Heart left ventricle (tissue), 16 donors: ENCODE measurements around the gene PTGIS. TPM values are rescaled to one million over a fixed set of nuclear protein-coding genes. Genes with fewer than 3 reads are reported as not detected.

Source experiments
- ATAC-seq, 4 donors: fragments of 200-7000 bp; cut with Tn5 transposase; one replicate each; pipeline ENCODE4 v1.9.1; 2020 to 2022; ENCODE audit warnings: moderate library complexity in 4 of 4, mild to moderate bottlenecking in 3 of 4, moderate number of reproducible peaks in 1 of 4
- DNase-seq, 5 donors: peaks; one replicate each; pipeline ENCODE4 v3.0.0-alpha.2; 2020
- H3K27ac ChIP-seq, 12 donors: fragments of 200-600 bp; sonication (generic) in 4 of 12; one replicate each; pipeline versions ENCODE4 v1.5.0 to v1.8.0; 2016 to 2022; ENCODE audit warnings: mild to moderate bottlenecking in 2 of 12
- H3K27me3 ChIP-seq, 9 donors: fragments of 200-600 bp; sonication (generic) in 2 of 9; one replicate each; pipeline versions ENCODE4 v1.5.1 to v1.8.0; 2016 to 2022; ENCODE audit warnings: mild to moderate bottlenecking in 3 of 9
- H3K36me3 ChIP-seq, 9 donors: fragments of 200-600 bp; sonication (generic) in 2 of 9; one replicate each; pipeline versions ENCODE4 v1.5.0 to v1.8.0; 2018 to 2022; ENCODE audit warnings: mild to moderate bottlenecking in 2 of 9
- H3K4me1 ChIP-seq, 12 donors: fragments of 200-600 bp; sonication (generic) in 4 of 12; one replicate each; pipeline versions ENCODE4 v1.5.0 to v1.8.0; 2016 to 2022; ENCODE audit warnings: mild to moderate bottlenecking in 3 of 12
- H3K4me3 ChIP-seq, 12 donors: fragments of 200-600 bp; sonication (generic) in 4 of 12; one replicate each; pipeline versions ENCODE4 v1.5.0 to v1.8.0; 2017 to 2022; ENCODE audit warnings: mild to moderate bottlenecking in 9 of 12, moderate library complexity in 4 of 12
- H3K9me3 ChIP-seq, 12 donors: fragments of 200-600 bp; sonication (generic) in 4 of 12; one replicate each; pipeline versions ENCODE4 v1.5.0 to v1.8.0; 2016 to 2022; ENCODE audit warnings: mild to moderate bottlenecking in 1 of 12
- CTCF ChIP-seq, 12 donors: fragments of 200-600 bp; sonication (generic) in 4 of 12; IDR thresholded peaks; one replicate each; pipeline versions ENCODE4 v1.5.0 to v1.8.0; 2018 to 2022; ENCODE audit warnings: antibody characterized with exemption in 12 of 12, mild to moderate bottlenecking in 5 of 12
- POLR2A ChIP-seq, 2 donors: fragments of 450-650 bp; IDR thresholded peaks; one replicate each; pipeline ENCODE4 v1.6.1; 2017; ENCODE audit warnings: antibody characterized with exemption in 2 of 2, mild to moderate bottlenecking in 2 of 2, moderate library complexity in 2 of 2
- WGBS, 4 donors: extraction: QIAGEN DNeasy Blood & Tissue Kit in 2 of 4; methylation state at CpG; one replicate each; pipeline versions ENCODE4 v1.1.5 to v1.1.7; 2013 to 2018; 5-methylcytosine and 5-hydroxymethylcytosine counted together
- intact Hi-C, 10 donors: fragments of 100-400 bp; cut with DNase I; formaldehyde crosslinking; loops; one replicate each; pipeline versions ENCODE4 v1.11.1 to v1.14.2; 2022
- polyA plus RNA-seq, 2 donors: library from polyadenylated mRNA; stranded (reverse); fragments of 200-250 nt; gene quantifications; one replicate each; pipeline ENCODE4 v1.2.3, GENCODE V29; 2013
- total RNA-seq, 9 donors: library from RNA; depleted of rRNA in 2 of 9; stranded (reverse); fragments of >200 nt in 2 of 9; fragmentation: NEBNext Ultra II Directional in 3 of 9; extraction: Animal tissue kit (Norgen Biotek cat#: 25700) in 3 of 9; gene quantifications; one replicate each; pipeline versions ENCODE4 v1.1.0 to v1.2.4, GENCODE V29; 2016 to 2023
- donor health status: ischemic (EF 13 %, LVEDD 7.1; RV severe dilation, severe dysfunction).
- donor health status: healthy with polysubstance abuse.
- donor health status: DM: no; HTN: yes; CAD: no.
- donor health status: DM: no; HTN: no; CAD: no.
- donor health status: ischemic (EF 25% LVEDD 6.9; RV normal size, moderate dysfunction).
- donor health status: ischemic (EF 25% LVEDD 5.7; RV mildly dilated, moderate dysfunction).
- donor health status: healthy.
- donor health status: DM: yes; HTN: yes; CAD: no.
- donor health status: ischemic (EF 35%, LVEDD 5.7; RV mildly dilated, moderate dysfunction).
- donor health status: nonischemic (EF 11% LVEDD 7.7; RV severe dilation, severe dysfunction).
- donor health status: DM: yes; HTN: yes; CAD: no.
- donor health status: PGD.
- donor health status: ischemic (EF 29% LVEDD 5.4; RV normal size, mild dysfunction).
- donor health status: nonischemic (EF 23%, LVEDD 6.1; RV moderate dilation, normal function).

The PTGIS gene
- total and polyA plus RNA-seq, 11 donors: 5.3 to 95.2 (median 20.1) TPM

- no peak overlapping the region for H3K4me3 ChIP-seq
- TF ChIP-seq CTCF (IDR thresholded peaks at IDR 0.05): no peak
- no peak for TF ChIP-seq POLR2A (IDR thresholded peaks at IDR 0.05)
- no peaks in the 10 kb centered on the region for H3K9me3 ChIP-seq
- ATAC-seq: no peak
- intact Hi-C loops: no loop called here
- no peaks in the 10 kb centered on the region for H3K27me3 ChIP-seq
- peaks cover 0 to 3% (median 0%) of the 10 kb centered on the region in 12 donors for H3K4me1 ChIP-seq
- no peak overlapping the region for H3K27ac ChIP-seq
- WGBS, 4 donors: 79 to 91% (median 88%) methylated on average over 5 of the region's 5 CpGs
- H3K36me3 ChIP-seq: peaks cover 0 to 96% (median 3%) of the 10 kb centered on the region in 9 donors
- DNase-seq: no peak
Observed at GRCh38 chr20:49529470-49529869, 38.5 kb downstream of the PTGIS start.

- H3K9me3 ChIP-seq: no peaks in the 10 kb centered on the region
- no peak for DNase-seq
- intact Hi-C loops: no loop called here
- no peak overlapping the region for H3K27ac ChIP-seq
- ATAC-seq: no peak
- 81 to 88% (median 87%) methylated on average over 2 of the region's 2 CpGs for WGBS, 4 donors
- no peaks in the 10 kb centered on the region for H3K27me3 ChIP-seq
- no peak for TF ChIP-seq CTCF (IDR thresholded peaks at IDR 0.05)
- no peak overlapping the region for H3K4me3 ChIP-seq
- peaks cover 0 to 95% (median 3%) of the 10 kb centered on the region in 9 donors for H3K36me3 ChIP-seq
- no peaks in the 10 kb centered on the region for H3K4me1 ChIP-seq
Observed at GRCh38 chr20:49526568-49526967, 41.4 kb downstream of the PTGIS start.

GRCh38 chr20:49526056-49526455 is 41.9 kb downstream of the PTGIS start:
- intact Hi-C loops: no loop called here
- Histone ChIP-seq H3K4me1 (no peaks in the 10 kb centered on the region), H3K27ac (no peak overlapping the region), H3K9me3 (no peaks in the 10 kb centered on the region), H3K36me3 (peaks cover 0 to 95% (median 3%) of the 10 kb centered on the region in 9 donors), H3K4me3 (no peak overlapping the region), H3K27me3 (no peaks in the 10 kb centered on the region)
- ATAC-seq: no peak
- TF ChIP-seq CTCF (IDR thresholded peaks at IDR 0.05) (no peak), POLR2A (IDR thresholded peaks at IDR 0.05) (no peak)
- 93 to 97% (median 95%) methylated on average over 6 of the region's 6 CpGs for WGBS, 4 donors
- no peak for DNase-seq

- intact Hi-C loops: no loop called here
- Histone ChIP-seq H3K27ac (no peak overlapping the region), H3K4me1 (no peaks in the 10 kb centered on the region)
Observed at GRCh38 chr20:49523767-49524360, 44.1 kb downstream of the PTGIS start.

More at GRCh38 chr20:49523767-49524360, 44.1 kb downstream of the PTGIS start:
- Histone ChIP-seq H3K4me3 (no peak overlapping the region), H3K36me3 (peaks cover 0 to 80% (median 3%) of the 10 kb centered on the region in 9 donors), H3K27me3 (no peaks in the 10 kb centered on the region), H3K9me3 (no peaks in the 10 kb centered on the region)
- WGBS, 4 donors: 89 to 94% (median 92%) methylated on average over 6 to 8 of the region's 8 CpGs
- DNase-seq (no peak), ATAC-seq (no peak)
- TF ChIP-seq POLR2A (IDR thresholded peaks at IDR 0.05): no peak
- TF ChIP-seq CTCF (IDR thresholded peaks at IDR 0.05): no peak
